Measurements from ENCODE around the gene NPTN.

GRCh38 chr15:73572296-73572695 is 60.9 kb downstream of the NPTN start:
- TF ChIP-seq, protein P1, sequence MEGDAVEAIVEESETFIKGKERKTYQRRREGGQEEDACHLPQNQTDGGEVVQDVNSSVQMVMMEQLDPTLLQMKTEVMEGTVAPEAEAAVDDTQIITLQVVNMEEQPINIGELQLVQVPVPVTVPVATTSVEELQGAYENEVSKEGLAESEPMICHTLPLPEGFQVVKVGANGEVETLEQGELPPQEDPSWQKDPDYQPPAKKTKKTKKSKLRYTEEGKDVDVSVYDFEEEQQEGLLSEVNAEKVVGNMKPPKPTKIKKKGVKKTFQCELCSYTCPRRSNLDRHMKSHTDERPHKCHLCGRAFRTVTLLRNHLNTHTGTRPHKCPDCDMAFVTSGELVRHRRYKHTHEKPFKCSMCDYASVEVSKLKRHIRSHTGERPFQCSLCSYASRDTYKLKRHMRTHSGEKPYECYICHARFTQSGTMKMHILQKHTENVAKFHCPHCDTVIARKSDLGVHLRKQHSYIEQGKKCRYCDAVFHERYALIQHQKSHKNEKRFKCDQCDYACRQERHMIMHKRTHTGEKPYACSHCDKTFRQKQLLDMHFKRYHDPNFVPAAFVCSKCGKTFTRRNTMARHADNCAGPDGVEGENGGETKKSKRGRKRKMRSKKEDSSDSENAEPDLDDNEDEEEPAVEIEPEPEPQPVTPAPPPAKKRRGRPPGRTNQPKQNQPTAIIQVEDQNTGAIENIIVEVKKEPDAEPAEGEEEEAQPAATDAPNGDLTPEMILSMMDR (IDR thresholded peaks at IDR 0.05), result no peak
- no peak for TF ChIP-seq POLR2AphosphoS5 (IDR thresholded peaks at IDR 0.05; ENCODE audit: low read depth, low read length)
- no peak for TF ChIP-seq REST (IDR thresholded peaks at IDR 0.05; ENCODE audit: insufficient read depth in 1 of 2, low read depth in 2 of 2, low read length in 1 of 2)
- TF ChIP-seq SIN3A (IDR thresholded peaks at IDR 0.05; ENCODE audit: borderline replicate concordance, insufficient read depth, low read depth, low read length), result no peak
- no peak for TF ChIP-seq TCF7L2 (IDR thresholded peaks at IDR 0.05; ENCODE audit: low read depth, low read length)
